MM.1S (cell line): ENCODE measurements around the gene KCNIP1.

Experiments
- DNase-seq: peaks from one replicate; pipeline ENCODE4 v3.0.0-alpha.2; 2015
- H2AFZ ChIP-seq: fragments of 300-600 bp; sonication (generic); 2 replicates; pipeline ENCODE4 v1.6.0; 2016; ENCODE audit warnings: antibody characterized with exemption, low read length
- H3F3A ChIP-seq: fragments of 300-600 bp; sonication (generic); 2 replicates; pipeline ENCODE4 v1.6.1; 2016; ENCODE audit warnings: mild to moderate bottlenecking, antibody characterized with exemption, low read length, moderate library complexity, mixed read lengths; ENCODE audit not compliant: insufficient read depth
- H3K27ac ChIP-seq: fragments of 300-600 bp; sonication (generic); 2 replicates; pipeline ENCODE4 v1.5.1; 2016; ENCODE audit warnings: mild to moderate bottlenecking, low read length
- H3K27me3 ChIP-seq: fragments of 300-600 bp; sonication (generic); replicated peaks from 2 replicates; pipeline ENCODE4 v1.6.0; 2016; ENCODE audit warnings: low read length; ENCODE audit not compliant: insufficient read depth
- H3K36me3 ChIP-seq: fragments of 300-600 bp; sonication (generic); replicated peaks from 2 replicates; pipeline ENCODE4 v1.6.1; 2016; ENCODE audit warnings: mild to moderate bottlenecking, low read length, mixed read lengths; ENCODE audit not compliant: insufficient read depth
- H3K4me1 ChIP-seq: fragments of 300-600 bp; sonication (generic); 2 replicates; pipeline ENCODE4 v1.6.1; 2016; ENCODE audit warnings: low read length, mixed read lengths
- H3K4me2 ChIP-seq: fragments of 300-600 bp; sonication (generic); 2 replicates; pipeline ENCODE4 v1.6.0; 2016; ENCODE audit warnings: low read depth, low read length
- H3K4me3 ChIP-seq: fragments of 300-600 bp; sonication (generic); 2 replicates; pipeline ENCODE4 v1.5.1; 2016; ENCODE audit warnings: low read length, mixed read lengths
- H3K79me2 ChIP-seq: fragments of 300-600 bp; sonication (generic); 2 replicates; pipeline ENCODE4 v1.6.1; 2016; ENCODE audit warnings: mixed run types, low read length, mixed read lengths
- H3K9ac ChIP-seq: fragments of 300-600 bp; sonication (generic); 2 replicates; pipeline ENCODE4 v1.6.1; 2016; ENCODE audit warnings: low read length, mixed read lengths
- H3K9me2 ChIP-seq: fragments of 300-600 bp; sonication (generic); replicated peaks from 2 replicates; pipeline ENCODE4 v1.6.1; 2016; ENCODE audit warnings: mild to moderate bottlenecking, low read length, mixed read lengths; ENCODE audit not compliant: insufficient read depth
- H3K9me3 ChIP-seq: fragments of 300-600 bp; sonication (generic); replicated peaks from 2 replicates; pipeline ENCODE4 v1.6.1; 2016; ENCODE audit warnings: mild to moderate bottlenecking, low read length, mixed read lengths; ENCODE audit not compliant: insufficient read depth
- H4K20me1 ChIP-seq: fragments of 300-600 bp; sonication (generic); 2 replicates; pipeline ENCODE4 v1.6.1; 2016; ENCODE audit warnings: mild to moderate bottlenecking, low read length, moderate library complexity, mixed read lengths; ENCODE audit not compliant: insufficient read depth
- EZH2 ChIP-seq: fragments of 300-600 bp; sonication (generic); optimal IDR thresholded peaks from 2 replicates; pipeline ENCODE3; 2017; ENCODE audit warnings: low read depth, mild to moderate bottlenecking, antibody characterized with exemption, low read length, mixed read lengths
- EZH2phosphoT487 ChIP-seq: fragments of 300-600 bp; sonication (generic); IDR thresholded peaks from 2 replicates; pipeline ENCODE4 v1.6.1; 2018; ENCODE audit warnings: antibody characterized with exemption, low read length
- TF ChIP-seq, protein P1 (sequence below): fragments of 300-600 bp; sonication (generic); IDR thresholded peaks from 2 replicates; pipeline ENCODE4 v1.5.1; 2016; ENCODE audit warnings: antibody characterized with exemption, low read length, mixed read lengths

KCNIP1 gene

DNA sequence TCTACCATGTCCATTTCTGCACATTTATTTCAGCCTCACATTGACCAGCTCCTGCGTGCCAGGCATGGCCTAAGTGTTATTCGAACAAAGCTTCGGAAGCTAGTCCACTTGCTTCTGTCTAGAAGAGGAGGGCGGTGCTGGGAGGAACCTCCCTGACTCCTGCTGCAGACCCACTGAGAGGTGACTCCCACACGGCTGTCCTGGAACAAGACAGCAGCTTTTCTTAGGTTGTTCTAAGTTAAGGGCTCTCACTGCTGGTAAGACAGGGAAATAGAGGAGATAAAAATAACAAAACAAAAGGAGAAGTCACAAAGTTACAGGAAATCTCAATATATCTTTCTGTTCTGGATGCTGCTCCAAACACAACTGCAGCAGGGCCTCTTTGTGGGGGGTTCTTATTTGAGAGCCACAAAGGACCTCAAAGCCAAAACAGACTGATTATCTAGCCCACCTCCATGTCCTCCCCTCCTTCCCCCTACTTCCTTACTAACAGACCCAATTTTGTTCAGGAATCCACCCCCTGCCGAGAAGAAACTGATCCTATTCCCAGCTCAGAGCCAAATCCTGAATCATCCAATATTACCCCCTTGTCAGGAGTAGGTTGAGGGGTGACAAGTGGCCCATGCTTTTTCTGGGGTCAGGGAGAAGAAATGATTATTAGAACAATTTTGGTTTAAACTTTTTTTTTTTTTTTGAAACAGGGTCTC is 28.4 kb upstream of the KCNIP1 start:
- H3F3A ChIP-seq: no peaks in the 10 kb centered on the region
- H3K9ac ChIP-seq: no peak overlapping the region
- H3K27ac ChIP-seq: no peak overlapping the region
- no peaks in the 10 kb centered on the region for H3K4me1 ChIP-seq
- H3K27me3 ChIP-seq: no peaks in the 10 kb centered on the region
- H3K9me2 ChIP-seq: no peaks in the 10 kb centered on the region
- H4K20me1 ChIP-seq: no peaks in the 10 kb centered on the region
- no peaks in the 10 kb centered on the region for H3K79me2 ChIP-seq
- H3K4me2 ChIP-seq: no peak overlapping the region
- DNase-seq: no peak
- H2AFZ ChIP-seq: no peak overlapping the region
- H3K36me3 ChIP-seq: no peaks in the 10 kb centered on the region
- H3K9me3 ChIP-seq: no peaks in the 10 kb centered on the region
- no peak overlapping the region for H3K4me3 ChIP-seq
- TF ChIP-seq EZH2 (no peak), EZH2phosphoT487 (no peak)

DNA sequence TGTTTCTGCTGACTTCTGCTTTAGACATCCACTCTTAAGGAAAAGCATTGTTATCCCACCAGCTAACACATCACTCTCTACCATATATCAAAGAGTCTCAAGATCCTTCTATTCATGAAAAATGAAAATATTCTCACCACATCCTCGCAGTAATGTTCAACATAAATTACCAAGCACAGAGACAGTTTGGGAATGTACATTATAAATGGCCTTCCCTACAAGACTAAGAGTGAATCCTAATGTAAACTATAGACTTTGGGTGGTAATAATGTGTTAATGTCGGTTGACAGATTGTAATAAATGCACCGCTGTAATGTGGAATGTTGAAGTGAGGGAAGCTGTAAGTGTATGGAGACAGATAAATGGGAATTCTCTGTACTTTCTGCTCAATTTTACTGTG is 27.1 kb upstream of the KCNIP1 start:
- TF ChIP-seq, protein P1, sequence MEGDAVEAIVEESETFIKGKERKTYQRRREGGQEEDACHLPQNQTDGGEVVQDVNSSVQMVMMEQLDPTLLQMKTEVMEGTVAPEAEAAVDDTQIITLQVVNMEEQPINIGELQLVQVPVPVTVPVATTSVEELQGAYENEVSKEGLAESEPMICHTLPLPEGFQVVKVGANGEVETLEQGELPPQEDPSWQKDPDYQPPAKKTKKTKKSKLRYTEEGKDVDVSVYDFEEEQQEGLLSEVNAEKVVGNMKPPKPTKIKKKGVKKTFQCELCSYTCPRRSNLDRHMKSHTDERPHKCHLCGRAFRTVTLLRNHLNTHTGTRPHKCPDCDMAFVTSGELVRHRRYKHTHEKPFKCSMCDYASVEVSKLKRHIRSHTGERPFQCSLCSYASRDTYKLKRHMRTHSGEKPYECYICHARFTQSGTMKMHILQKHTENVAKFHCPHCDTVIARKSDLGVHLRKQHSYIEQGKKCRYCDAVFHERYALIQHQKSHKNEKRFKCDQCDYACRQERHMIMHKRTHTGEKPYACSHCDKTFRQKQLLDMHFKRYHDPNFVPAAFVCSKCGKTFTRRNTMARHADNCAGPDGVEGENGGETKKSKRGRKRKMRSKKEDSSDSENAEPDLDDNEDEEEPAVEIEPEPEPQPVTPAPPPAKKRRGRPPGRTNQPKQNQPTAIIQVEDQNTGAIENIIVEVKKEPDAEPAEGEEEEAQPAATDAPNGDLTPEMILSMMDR: no peak
- no peak for TF ChIP-seq EZH2
- TF ChIP-seq EZH2phosphoT487: no peak
- H3K4me1 ChIP-seq: no peaks in the 10 kb centered on the region

DNA sequence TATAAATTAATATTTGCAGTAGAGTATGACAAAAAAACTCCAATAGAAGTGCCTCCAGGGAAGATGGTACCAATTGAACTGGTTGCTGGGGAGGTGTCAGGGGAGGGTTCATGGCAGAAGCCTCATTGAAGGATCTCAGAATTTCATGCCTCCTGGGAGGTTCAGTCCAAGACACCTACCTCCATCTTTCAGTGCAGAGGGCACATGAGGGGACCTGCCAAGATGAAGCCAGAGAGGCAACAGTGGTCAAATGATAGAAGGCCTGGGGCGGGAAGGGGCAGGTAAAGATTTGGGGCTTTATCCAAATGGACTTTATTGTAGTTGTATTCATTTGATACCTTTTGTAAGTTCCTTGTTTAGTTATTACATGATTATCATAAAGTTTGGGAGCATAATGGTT is 25.9 kb upstream of the KCNIP1 start:
- Histone ChIP-seq H3F3A (no peaks in the 10 kb centered on the region), H3K79me2 (no peaks in the 10 kb centered on the region), H3K27me3 (no peaks in the 10 kb centered on the region), H3K4me3 (no peak overlapping the region), H3K27ac (no peak overlapping the region), H3K4me2 (no peak overlapping the region), H3K36me3 (no peaks in the 10 kb centered on the region), H4K20me1 (no peaks in the 10 kb centered on the region), H2AFZ (no peak overlapping the region), H3K4me1 (no peaks in the 10 kb centered on the region), H3K9me3 (no peaks in the 10 kb centered on the region), H3K9ac (no peak overlapping the region), H3K9me2 (no peaks in the 10 kb centered on the region)
- TF ChIP-seq EZH2phosphoT487 (no peak), EZH2 (no peak)
- TF ChIP-seq, protein P1: no peak
- DNase-seq: no peak

More for the DNA sequence above, 27.1 kb upstream of the KCNIP1 start:
- no peaks in the 10 kb centered on the region for H3K27me3 ChIP-seq
- no peak overlapping the region for H3K4me3 ChIP-seq
- no peak overlapping the region for H3K27ac ChIP-seq
- H3K9ac ChIP-seq: no peak overlapping the region
- H3K9me2 ChIP-seq: no peaks in the 10 kb centered on the region
- no peak for DNase-seq
- no peak overlapping the region for H2AFZ ChIP-seq
- H3K79me2 ChIP-seq: no peaks in the 10 kb centered on the region
- no peaks in the 10 kb centered on the region for H3K36me3 ChIP-seq
- no peaks in the 10 kb centered on the region for H3F3A ChIP-seq
- H3K9me3 ChIP-seq: no peaks in the 10 kb centered on the region
- no peak overlapping the region for H3K4me2 ChIP-seq
- H4K20me1 ChIP-seq: no peaks in the 10 kb centered on the region

DNA sequence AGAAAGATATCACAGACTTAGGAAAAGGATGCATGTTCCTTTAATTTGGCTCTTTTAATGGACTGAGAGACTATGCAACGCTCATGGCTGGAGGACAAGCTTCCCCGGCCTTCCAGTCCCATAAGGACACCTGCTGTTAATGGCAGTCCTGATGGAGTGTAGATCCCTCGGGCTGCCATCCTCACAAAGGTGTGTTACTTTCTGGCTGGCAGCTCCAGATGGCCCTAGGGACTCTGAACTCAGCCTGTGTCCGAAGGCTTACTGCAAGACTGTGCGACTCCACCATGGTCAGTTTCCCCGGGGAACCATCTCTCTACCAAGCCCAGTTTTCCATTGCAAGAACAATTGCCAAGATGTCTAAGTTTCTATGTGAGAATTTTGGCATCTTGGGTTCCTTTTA is 25.5 kb upstream of the KCNIP1 start:
- H3F3A ChIP-seq: no peaks in the 10 kb centered on the region
- no peak for TF ChIP-seq EZH2
- TF ChIP-seq, protein P1: no peak
- no peak for TF ChIP-seq EZH2phosphoT487
- no peak for DNase-seq
- H4K20me1 ChIP-seq: no peaks in the 10 kb centered on the region
- no peaks in the 10 kb centered on the region for H3K79me2 ChIP-seq
- H3K27me3 ChIP-seq: no peaks in the 10 kb centered on the region
- no peaks in the 10 kb centered on the region for H3K9me3 ChIP-seq
- H3K4me3 ChIP-seq: no peak overlapping the region
- H3K4me2 ChIP-seq: no peak overlapping the region
- no peaks in the 10 kb centered on the region for H3K36me3 ChIP-seq
- H3K9me2 ChIP-seq: no peaks in the 10 kb centered on the region
- H3K4me1 ChIP-seq: no peaks in the 10 kb centered on the region
- no peak overlapping the region for H2AFZ ChIP-seq
- no peak overlapping the region for H3K27ac ChIP-seq
- H3K9ac ChIP-seq: no peak overlapping the region
